GM19328 (cell line): Measurements from ENCODE around the gene POM121L12.

Experiments used
- ATAC-seq: cut with Tn5 transposase; IDR thresholded peaks from one replicate; pipeline ENCODE4 v1.9.1; 2021; ENCODE audit warnings: mild to moderate bottlenecking, moderate library complexity; ENCODE audit not compliant: unreplicated experiment

POM121L12 gene

GRCh38 chr7:53035499-53036412, at the start of gene POM121L12:
Gene POM121L12 (plus strand): TSS chr7:53035633. CDS start chr7:53035672, 39 bp downstream.
- no peak for ATAC-seq

GRCh38 chr7:52992001-52992400, 43.4 kb upstream of the POM121L12 start:
- ATAC-seq: no peak

GRCh38 chr7:52992479-52993162, 42.8 kb upstream of the POM121L12 start:
- ATAC-seq: no peak

- no peak for ATAC-seq
Measured at GRCh38 chr7:52995676-52996075, 39.8 kb upstream of the POM121L12 start.

- no peak for ATAC-seq
Measured at GRCh38 chr7:53001221-53001620, 34.2 kb upstream of the POM121L12 start.

GRCh38 chr7:53002389-53002788, 33.0 kb upstream of the POM121L12 start:
- no peak for ATAC-seq

GRCh38 chr7:53003653-53004445, 31.6 kb upstream of the POM121L12 start:
- no peak for ATAC-seq

GRCh38 chr7:53013925-53014324, 21.5 kb upstream of the POM121L12 start:
- no peak for ATAC-seq

- no peak for ATAC-seq
Measured at GRCh38 chr7:53015463-53015862, 20.0 kb upstream of the POM121L12 start.

GRCh38 chr7:53022893-53023292, 12.5 kb upstream of the POM121L12 start:
- ATAC-seq: no peak

GRCh38 chr7:53048638-53049037, 13.2 kb downstream of the POM121L12 start:
- ATAC-seq: no peak

GRCh38 chr7:53050433-53050832, 15.0 kb downstream of the POM121L12 start:
- ATAC-seq: no peak

GRCh38 chr7:53059591-53059990, 24.2 kb downstream of the POM121L12 start:
- no peak for ATAC-seq

- no peak for ATAC-seq
Measured at GRCh38 chr7:53060066-53060465, 24.6 kb downstream of the POM121L12 start.

- ATAC-seq: no peak
Measured at GRCh38 chr7:53062796-53063195, 27.4 kb downstream of the POM121L12 start.

GRCh38 chr7:53068673-53069072, 33.2 kb downstream of the POM121L12 start:
- no peak for ATAC-seq

GRCh38 chr7:53070883-53071282, 35.5 kb downstream of the POM121L12 start:
- no peak for ATAC-seq
